Measurements from ENCODE around the gene NEK5.

- TF ChIP-seq CTCF (IDR thresholded peaks at IDR 0.05) (no peak), POLR2A (IDR thresholded peaks at IDR 0.05) (no peak)
These were observed 10.8 kb downstream of the NEK5 start for GRCh38 chr13:52118095-52118494.
